ENCODE data around the gene FAM117A.

FAM117A gene

DNA sequence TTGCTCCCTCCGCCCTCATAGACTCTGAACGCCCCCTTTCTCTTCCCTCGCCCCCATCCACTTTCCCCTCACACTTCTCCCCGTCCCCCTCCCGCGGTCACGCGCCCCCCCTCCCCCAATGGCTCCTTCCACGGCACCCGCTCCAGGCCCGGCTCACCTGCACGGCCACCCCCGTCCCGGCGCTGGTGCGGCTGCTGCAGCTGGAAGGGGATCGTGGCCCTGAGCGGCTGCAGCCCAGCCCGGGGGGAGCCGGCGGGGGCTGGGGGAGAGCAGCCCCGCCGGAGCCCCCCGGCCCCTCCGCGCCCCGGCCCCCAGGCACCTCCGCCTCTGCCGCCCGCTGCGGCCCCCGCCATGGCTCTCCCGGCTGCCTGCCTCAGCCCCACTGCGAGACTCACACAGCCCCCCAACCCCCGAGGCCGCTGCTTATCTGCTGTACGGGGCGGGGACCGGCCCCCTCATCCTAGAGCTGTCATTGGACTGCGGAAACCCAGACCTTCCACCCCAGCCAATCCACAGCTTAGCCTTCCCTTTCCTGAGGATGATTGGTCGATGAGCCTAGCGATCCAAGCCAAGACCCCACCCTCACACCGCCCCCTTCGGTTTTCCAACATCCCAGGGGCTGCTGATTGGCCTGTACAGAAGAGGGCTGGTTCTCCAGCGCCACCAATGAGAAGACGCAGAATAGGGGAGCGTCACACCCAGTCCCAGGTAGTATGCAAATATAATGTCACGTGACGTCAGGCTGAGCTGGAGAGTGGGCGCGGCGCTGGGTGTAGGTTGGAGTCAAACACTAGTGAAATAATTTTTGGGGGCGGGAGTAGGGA lies at the start of gene FAM117A:
FAM117A (minus strand) TSS at position 397 of the 824 bp plus-strand sequence; CDS start at position 353, 44 bp downstream.
- DNase-seq (ENCODE audit: low read depth): peak; percentile 88

GRCh38 chr17:49809056-49809455 lies 45.1 kb upstream of the FAM117A start:
- DNase-seq (ENCODE audit: low read depth): no peak

DNA sequence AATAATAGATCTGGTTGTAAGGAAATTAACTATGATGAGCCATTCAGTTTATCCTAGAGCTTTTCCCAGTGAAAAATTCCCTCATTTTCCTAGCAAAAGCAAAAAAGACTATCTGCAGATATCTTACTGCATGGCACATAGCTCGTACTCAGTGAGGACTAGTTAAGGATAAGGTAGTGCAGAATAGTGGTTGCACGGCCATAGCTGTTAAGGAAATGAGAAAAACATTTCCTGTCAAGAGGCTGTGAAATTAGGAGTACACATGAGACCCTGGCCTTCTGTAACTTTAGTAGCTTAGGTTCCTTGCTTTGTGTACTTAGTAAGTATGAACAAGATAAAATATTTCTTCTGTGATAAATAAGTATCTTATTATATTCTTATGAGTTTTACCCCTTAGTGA lies 34.8 kb upstream of the FAM117A start:
- DNase-seq (ENCODE audit: low read depth): no peak

DNA sequence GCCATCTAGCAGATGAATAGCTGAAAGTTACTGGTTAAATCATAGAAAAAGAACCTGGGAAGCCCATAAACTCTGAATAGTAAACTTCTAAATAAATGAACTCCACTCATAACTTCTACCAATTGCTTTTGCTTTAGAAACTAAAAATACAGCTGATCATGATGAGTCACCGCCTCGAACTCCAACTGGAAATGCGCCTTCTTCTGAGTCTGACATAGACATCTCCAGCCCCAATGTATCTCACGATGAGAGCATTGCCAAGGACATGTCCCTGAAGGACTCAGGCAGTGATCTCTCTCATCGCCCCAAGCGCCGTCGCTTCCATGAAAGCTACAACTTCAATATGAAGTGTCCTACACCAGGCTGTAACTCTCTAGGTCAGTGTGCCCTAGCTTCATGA lies 34.3 kb upstream of the FAM117A start:
- DNase-seq (ENCODE audit: low read depth): no peak

GRCh38 chr17:49795372-49795771 lies 31.4 kb upstream of the FAM117A start:
- DNase-seq (ENCODE audit: low read depth): no peak

DNA sequence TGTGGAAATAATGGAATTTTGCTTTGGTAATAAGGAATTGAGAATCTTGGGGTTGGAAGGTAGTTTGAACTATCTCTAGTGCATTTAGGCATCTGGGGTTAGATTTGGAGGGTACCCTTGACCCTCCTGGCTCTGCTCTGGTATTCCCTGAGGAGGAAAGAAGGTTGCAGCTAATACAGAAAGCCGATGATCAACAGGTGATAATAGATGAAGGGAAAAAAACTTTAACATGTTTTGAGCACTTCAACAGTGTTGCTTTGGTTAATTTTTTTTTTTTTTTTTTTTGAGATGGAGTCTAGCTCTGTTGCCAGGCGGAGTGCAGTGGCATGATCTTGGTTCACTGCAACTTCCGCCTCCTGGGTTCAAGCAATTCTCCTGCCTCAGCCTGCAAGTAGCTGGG lies 29.4 kb upstream of the FAM117A start:
- no peak for DNase-seq (ENCODE audit: low read depth)

DNA sequence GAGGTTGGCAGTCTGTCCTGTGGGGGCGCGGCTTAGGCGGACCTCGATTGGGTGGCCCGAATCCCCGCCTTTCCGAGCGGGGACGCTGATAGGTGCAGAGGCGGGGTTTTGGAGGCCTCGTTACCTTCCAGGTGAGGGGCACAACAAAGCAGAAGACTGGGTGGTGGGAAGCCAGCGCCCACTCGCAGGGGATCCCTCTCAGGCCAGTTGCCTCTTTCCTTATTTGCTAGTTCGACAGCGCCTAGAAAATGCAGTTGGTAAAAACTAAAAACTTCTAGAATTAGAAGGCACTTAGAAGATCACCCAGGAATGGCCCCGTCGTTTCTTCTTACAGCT lies 25.3 kb upstream of the FAM117A start:
- DNase-seq (ENCODE audit: low read depth): no peak

DNA sequence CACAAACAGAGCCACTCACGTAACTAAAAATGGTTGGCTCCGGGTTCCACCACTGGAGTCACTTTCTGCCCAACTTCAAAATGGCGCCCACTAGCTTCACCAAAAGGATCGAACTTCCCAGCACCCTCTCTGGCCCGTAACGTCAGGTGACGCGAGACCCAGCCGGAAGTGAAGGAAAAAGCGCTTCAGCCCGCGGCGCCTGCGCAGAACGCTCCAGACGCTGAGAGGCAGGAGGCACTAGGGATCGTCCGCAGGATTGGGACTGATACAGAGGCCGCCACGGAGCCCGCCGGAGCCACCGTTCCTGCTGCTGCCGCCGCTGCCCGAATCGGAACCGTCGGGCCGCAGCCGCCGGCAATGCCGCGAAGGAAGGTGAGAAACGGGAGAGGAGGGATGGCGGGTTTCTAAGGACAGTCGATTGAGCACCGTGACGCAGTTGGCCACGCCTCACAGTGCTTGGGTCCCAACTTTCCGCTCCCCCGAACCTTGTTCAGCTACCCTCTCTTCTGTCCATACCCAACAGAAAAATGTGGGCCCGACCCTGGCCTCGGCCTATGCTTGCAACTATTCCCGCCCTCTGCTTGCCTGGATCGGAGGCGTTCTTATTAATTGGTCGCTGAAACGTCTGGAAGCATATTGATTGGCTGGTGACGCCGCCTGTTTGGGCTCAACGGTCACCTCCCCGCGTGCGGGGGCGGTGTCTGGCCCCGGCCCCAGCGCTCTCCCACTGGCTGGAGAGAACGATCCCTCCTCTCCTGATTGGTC lies 24.7 kb upstream of the FAM117A start, which contains the start of gene KAT7:
KAT7 (plus strand) TSS at position 204 of the 765 bp plus-strand sequence; CDS start at position 358, 154 bp downstream.
- DNase-seq (ENCODE audit: low read depth): peak; percentile 95

- DNase-seq (ENCODE audit: low read depth): peak; percentile 11
Observed at GRCh38 chr17:49787884-49788477, 24.1 kb upstream of the FAM117A start.

DNA sequence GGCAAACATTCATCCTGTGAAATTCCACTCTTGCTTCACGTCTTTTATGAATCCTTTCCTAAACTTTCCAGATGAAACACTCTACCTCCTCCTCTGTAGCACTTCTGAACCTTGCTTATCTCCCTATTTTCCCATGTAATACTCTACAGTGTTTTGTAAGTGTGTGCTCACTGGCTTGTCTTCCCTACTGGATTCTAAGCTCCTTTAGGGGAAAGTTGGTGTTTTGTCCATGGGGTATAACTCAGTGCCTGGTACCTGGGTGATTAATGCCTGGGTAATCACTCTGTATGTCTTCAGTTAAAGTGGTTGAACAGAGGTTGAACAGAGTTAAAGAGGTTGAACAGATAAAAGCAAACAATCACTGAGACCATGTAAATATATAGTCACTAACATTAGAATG lies 20.7 kb upstream of the FAM117A start:
- DNase-seq (ENCODE audit: low read depth): no peak

DNA sequence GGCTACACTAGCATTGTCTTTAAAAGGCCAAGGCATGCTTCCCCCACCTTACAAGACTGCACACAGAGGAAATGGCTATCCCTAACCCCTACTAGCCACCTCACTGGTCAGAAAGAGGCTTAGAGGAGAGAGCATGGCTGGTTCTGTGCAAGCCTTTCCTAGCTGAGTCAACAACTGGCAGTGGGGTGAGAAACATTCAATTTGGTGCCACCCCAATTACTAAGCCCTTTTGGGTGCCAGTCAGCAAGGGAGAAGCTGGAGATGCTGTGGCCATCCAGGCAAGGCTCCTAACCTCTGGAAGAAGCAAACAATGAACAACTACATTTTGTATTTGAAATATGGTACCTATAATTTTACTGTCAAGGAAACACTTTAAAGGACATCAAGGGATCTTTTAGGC lies 19.9 kb upstream of the FAM117A start:
- DNase-seq (ENCODE audit: low read depth): no peak

GRCh38 chr17:49783071-49783715 lies 19.3 kb upstream of the FAM117A start:
- DNase-seq (ENCODE audit: low read depth): no peak

- DNase-seq (ENCODE audit: low read depth): no peak
Observed at GRCh38 chr17:49779739-49780231, 15.9 kb upstream of the FAM117A start.

DNA sequence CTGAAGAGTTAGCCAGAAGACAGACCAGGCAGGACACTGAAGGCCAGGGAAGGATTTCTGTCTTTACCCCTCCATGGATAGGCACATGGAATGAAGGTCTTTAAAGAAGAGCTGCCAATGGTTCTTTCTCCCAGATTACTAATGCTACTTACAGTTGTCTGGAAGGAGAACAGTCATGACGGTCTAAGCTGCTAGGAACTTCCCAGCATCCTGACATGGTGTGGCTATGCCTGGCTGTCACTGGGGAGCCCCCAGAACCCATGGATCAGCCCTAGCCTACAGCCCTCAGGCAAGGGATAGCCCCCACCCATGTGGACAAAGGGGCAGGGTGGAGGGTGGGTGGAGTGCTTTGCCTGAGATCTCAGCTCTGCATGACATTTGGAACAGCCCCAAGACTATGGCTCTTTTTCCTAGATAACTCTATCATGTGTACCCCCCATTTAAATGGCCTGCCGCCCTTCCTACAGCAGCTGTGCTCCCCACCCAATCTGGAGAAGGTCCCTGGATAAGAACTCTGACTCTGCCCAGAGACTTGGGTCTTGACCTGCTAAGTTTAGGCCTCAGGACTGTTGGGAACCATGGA lies 15.3 kb upstream of the FAM117A start:
- DNase-seq (ENCODE audit: low read depth): no peak

DNA sequence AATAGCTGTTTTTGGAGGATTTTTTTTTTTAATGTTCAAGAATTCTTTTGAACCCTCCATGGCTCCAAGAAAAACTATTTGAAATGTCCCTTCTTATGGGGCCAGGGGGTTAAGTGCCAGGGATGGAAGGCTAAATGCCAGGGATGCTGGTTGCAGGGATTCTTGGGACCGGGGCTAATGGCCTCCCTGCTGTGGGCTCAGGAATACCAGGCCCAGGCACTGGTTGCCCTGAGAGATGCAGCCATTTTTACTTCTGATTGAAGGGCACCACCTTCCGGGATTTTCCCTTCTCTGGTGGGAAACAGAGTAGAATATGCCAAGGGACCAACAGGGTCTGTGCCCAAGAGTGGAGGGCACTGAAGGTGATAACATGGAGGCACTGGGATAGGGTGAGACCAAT lies 13.6 kb upstream of the FAM117A start:
- DNase-seq (ENCODE audit: low read depth): no peak

DNA sequence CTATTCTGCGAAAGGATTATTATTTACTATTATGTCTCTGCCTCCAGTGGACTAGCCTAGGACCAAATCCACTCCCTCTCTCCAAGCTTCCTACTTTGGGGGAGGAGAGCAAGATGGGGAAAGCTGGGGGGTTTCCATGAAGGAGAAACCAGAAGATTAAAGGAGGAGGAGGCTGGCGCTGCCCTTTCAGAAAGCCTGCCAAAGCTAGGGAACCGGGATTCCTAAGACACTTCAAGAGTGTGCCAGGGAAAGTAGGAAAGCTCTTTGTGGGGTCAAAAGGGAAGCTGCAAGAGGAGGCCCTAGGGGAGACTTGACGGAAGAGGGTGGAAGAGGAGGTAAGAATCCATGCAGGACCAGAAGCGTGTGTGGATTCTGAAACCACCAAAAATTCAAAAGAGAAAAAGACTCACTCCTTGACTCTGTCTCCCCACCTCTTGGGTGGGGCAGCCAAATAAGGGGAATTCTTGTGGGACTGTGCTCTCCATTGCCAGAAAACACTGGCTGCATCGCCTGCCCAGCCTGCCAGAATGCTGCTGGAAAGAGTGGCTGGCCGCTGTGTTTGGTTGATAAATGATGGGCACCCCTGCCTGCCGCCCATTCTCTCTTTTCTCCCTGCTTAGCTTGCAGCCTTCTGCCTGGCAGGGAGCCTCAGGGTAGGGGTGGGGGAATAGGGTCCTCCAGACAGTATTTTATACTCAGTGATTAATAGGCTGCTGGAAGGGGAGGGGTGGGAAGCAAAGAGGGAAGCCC lies 12.8 kb upstream of the FAM117A start:
- DNase-seq (ENCODE audit: low read depth): no peak

GRCh38 chr17:49775546-49776260 lies 11.8 kb upstream of the FAM117A start:
- no peak for DNase-seq (ENCODE audit: low read depth)

GRCh38 chr17:49766918-49767530 lies 3.1 kb upstream of the FAM117A start:
- no peak for DNase-seq (ENCODE audit: low read depth)

GRCh38 chr17:49764559-49765180 lies 739 bp upstream of the FAM117A start:
- no peak for DNase-seq (ENCODE audit: low read depth)
